SW480 (cell line): ENCODE results near the gene SRRM2.

Experiments used
- DNase-seq: peaks from one replicate; pipeline ENCODE4 v3.0.0-alpha.2; 2016; ENCODE audit warnings: low spot score

Gene SRRM2

DNA sequence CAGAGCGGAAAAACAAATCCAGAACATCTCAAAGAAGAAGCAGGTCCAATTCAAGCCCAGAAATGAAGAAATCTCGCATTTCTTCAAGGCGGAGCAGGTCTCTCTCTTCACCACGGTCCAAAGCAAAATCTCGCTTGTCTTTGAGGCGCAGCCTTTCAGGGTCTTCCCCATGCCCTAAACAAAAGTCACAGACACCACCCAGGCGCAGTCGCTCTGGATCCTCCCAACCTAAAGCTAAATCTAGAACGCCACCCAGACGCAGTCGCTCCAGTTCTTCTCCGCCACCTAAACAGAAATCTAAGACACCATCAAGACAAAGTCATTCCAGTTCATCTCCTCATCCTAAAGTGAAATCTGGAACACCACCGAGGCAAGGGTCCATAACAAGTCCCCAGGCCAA lies 10.3 kb downstream of the SRRM2 start:
- DNase-seq: no peak

DNA sequence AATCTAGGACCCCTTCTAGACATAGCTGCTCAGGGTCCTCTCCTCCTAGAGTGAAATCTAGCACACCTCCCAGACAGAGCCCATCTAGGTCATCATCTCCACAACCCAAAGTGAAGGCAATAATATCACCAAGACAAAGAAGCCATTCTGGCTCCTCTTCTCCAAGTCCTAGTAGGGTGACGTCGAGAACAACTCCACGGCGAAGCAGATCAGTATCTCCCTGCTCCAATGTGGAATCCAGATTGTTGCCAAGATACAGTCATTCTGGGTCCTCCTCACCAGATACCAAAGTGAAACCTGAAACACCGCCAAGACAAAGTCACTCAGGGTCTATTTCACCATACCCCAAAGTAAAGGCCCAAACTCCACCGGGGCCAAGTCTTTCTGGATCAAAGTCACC lies 10.7 kb downstream of the SRRM2 start:
- no peak for DNase-seq

DNA sequence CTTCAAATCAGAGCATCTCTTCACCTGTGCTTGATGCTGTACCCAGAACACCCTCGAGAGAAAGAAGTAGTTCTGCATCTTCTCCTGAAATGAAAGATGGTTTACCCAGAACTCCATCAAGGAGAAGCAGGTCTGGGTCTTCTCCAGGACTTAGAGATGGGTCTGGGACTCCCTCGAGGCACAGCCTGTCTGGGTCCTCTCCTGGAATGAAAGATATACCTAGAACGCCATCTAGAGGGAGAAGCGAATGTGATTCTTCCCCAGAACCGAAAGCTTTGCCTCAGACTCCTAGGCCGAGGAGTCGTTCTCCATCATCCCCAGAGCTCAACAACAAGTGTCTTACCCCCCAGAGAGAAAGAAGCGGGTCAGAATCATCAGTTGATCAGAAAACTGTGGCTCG lies 12.3 kb downstream of the SRRM2 start:
- DNase-seq: no peak

DNA sequence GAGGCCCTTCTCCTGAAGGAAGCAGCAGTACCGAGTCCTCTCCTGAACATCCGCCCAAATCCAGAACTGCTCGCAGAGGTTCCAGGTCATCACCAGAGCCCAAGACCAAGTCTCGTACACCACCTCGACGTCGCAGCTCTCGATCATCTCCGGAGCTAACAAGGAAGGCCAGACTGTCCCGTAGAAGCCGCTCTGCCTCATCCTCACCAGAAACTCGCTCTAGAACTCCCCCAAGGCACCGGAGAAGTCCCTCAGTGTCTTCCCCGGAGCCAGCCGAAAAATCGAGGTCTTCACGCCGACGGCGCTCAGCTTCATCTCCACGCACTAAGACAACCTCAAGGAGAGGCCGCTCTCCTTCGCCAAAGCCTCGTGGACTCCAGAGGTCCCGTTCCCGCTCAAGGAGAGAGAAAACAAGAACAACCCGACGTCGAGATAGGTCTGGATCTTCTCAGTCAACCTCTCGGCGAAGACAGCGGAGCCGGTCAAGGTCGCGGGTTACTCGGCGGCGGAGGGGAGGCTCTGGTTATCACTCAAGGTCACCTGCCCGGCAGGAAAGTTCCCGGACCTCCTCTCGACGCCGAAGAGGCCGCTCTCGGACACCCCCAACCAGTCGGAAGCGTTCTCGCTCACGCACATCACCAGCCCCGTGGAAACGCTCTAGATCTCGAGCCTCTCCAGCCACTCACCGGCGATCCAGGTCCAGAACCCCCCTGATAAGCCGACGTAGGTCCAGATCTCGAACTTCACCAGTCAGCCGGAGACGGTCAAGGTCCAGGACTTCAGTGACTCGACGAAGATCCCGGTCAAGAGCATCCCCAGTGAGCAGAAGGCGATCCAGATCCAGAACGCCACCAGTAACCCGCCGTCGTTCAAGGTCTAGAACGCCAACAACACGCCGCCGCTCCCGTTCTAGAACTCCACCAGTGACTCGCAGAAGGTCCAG lies 13.3 kb downstream of the SRRM2 start:
- DNase-seq: no peak

DNA sequence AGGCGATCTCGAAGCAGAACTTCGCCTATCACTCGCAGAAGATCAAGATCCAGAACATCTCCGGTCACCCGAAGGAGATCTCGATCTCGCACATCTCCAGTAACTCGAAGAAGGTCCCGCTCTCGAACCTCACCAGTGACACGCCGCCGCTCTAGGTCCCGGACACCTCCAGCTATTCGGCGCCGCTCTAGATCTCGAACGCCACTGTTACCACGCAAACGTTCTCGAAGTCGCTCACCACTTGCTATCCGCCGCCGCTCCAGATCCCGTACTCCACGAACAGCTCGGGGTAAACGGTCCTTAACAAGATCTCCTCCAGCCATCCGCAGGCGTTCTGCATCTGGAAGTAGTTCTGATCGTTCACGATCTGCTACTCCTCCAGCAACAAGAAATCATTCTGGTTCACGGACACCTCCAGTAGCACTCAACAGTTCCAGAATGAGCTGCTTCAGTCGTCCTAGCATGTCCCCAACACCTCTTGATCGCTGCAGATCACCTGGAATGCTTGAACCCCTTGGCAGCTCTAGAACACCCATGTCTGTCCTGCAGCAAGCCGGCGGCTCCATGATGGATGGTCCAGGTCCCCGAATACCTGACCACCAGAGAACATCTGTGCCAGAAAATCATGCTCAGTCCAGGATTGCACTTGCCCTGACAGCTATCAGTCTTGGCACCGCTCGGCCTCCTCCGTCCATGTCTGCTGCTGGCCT lies 14.1 kb downstream of the SRRM2 start:
- no peak for DNase-seq

DNA sequence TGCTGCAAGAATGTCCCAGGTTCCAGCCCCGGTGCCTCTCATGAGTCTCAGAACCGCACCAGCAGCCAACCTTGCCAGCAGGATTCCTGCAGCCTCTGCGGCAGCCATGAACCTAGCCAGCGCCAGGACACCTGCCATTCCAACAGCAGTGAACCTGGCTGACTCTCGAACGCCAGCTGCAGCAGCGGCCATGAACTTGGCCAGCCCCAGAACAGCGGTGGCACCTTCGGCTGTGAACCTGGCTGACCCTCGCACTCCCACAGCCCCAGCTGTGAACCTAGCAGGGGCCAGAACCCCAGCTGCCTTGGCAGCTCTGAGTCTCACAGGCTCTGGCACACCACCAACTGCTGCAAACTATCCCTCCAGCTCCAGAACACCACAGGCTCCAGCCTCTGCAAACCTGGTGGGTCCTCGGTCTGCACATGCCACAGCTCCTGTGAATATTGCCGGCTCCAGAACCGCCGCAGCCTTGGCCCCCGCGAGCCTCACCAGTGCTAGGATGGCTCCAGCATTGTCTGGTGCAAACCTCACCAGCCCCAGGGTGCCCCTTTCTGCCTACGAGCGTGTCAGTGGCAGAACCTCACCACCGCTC lies 14.8 kb downstream of the SRRM2 start:
- DNase-seq: no peak

DNA sequence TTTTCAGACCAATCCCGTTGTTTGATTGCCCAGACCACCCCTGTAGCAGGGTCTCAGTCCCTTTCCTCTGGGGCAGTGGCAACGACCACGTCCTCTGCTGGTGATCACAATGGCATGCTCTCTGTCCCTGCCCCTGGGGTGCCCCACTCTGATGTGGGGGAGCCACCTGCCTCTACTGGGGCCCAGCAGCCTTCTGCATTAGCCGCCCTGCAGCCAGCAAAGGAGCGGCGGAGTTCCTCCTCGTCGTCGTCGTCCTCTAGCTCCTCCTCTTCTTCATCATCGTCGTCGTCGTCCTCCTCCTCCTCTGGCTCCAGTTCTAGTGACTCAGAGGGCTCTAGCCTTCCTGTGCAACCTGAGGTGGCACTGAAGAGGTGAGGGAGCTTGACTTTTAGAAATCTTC lies 15.5 kb downstream of the SRRM2 start:
- DNase-seq: no peak

DNA sequence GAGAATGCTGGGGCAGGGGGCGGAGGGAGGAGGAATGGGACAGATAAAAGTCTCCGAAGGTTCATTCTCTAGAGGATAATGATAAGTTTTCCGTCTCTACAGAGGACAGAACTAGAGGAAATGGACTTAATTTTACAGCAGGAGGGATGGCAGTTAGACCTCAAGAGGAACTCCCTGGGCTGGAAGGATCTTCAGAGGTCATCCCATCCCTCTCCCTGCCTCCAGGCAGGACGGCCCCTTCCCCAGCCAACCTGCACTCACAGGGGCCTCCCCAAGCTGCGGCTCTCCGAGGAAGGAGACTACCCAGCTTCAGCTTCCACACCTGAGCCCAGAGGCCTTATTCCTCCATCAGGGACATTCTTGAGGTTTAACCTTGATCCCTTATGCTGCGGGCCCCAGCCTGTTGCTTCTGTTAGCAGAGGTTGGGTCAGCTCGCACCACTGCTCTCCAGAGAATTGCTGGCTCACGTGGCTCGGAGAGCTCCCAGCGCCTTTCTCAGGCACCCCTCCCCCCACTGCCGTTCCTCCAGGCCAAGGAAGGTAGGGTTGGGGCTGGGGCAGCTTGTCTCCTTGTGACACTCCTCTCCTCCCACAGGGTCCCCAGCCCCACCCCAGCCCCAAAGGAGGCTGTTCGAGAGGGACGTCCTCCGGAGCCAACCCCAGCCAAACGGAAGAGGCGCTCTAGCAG lies 16.1 kb downstream of the SRRM2 start:
- DNase-seq: no peak

DNA sequence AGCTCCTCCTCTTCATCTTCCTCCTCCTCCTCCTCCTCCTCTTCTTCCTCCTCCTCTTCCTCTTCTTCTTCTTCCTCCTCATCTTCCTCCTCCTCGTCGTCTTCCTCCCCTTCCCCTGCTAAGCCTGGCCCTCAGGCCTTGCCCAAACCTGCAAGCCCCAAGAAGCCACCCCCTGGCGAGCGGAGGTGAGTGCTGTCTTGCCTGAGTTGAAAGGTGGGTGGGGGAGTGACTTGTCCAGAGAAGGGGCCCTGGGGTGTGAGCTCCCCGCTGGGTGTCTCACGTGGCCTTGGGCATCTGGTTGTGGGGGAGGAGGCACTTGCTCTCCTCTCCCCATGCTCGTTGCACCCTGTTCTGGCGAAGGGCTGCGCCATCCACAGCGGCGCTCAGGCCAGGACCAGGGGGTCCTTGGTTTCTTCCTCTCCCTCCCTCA lies 16.7 kb downstream of the SRRM2 start:
- no peak for DNase-seq

DNA sequence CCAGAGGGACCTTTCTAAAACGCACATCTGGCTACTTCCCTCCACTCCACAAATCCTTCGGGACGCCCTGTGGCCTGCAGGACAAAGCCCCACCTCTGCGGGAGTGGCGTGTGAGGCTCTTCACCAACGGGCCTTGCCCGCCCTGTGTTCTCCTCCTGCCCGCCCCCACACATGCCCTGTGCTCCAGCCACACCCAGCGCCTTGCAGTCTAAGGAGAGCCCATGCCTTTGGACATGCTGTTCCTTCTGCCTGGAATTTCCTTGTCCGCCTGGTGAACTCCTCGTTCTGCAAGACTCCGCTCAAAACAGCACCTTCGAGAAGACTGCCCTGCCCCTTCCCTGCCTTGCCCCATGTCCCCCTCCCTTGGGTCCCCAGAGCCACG lies 17.2 kb downstream of the SRRM2 start:
- DNase-seq: no peak

DNA sequence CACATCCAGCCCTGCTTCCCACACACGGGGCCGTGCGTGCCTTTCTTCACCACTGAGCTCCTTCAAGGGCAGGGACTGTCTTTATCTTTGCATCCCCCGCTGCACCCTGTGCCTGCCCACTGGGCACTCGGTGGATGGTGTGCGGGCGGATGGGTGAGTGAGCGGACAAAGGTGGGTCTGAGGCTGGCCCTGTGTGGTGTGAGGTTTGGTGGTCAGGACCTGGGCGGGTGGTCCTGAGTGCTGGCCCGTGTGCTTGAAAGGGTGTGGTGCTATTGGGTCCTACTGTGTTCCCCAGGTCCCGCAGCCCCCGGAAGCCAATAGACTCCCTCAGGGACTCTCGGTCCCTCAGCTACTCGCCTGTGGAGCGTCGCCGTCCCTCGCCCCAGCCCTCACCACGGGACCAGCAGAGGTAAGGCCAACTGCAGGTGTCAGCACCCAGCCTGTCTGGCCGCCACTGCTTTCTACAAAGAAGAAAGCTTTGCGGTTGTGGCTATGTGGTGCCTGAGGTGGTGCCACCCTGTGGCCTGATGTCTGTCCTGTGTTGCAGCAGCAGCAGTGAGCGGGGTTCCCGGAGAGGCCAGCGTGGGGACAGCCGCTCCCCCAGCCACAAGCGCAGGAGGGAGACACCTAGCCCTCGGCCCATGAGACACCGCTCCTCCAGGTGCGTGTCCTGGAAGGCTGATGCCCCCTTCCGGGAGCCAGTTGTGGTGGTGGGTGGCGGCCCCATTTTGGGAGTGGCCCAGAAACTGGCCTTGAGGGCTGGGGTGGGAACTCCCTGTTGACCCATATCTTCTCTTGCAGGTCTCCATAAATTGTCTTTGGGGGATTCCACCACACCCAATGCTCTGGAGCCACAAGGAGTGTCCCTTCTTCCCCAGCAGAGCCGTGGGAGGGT lies 17.9 kb downstream of the SRRM2 start:
- DNase-seq: peak; percentile 55

DNA sequence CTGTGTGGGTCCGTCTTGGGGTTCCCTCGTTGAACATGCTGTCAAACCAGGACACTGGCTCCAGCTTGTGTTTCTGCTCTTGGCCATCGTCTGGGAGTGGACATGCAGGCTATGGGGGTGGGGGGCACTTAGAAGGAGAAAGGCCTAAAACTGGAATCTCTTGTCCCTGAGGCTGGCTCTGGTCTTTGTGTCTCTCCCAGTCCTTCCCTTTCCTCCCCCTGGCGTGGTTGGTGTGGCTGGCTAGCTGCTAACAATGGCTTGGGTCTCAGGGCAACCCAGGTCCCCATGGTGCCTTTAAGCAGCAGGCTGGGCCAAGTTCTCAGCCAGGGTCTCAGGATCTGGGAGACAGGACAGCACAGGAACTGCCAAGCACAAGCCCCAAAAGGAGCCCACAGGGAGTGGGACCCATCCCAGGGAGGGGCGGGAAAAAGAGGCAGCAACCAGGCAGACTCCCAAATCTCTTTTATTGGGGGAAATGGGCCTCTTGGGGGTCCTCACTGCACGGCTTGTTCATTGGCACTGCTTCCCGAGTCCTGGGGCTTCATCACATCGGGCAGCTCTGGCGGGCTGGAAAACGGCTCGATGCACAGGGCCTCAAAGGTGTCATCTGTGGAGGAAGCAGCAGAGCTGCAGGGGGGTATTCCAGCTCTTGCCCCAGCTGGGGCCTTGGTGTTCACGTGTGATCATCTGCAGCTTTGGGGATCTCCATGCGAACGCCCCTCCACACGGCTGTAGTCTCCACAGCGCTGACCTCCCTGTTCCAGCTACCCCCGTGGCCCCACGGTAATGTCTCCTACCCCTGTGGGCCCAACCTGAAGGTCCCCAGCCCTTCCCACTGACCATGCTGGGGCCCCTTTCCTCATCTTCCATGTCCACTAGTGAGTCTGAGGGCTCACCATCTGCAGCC lies 19.3 kb downstream of the SRRM2 start:
- DNase-seq: no peak

DNA sequence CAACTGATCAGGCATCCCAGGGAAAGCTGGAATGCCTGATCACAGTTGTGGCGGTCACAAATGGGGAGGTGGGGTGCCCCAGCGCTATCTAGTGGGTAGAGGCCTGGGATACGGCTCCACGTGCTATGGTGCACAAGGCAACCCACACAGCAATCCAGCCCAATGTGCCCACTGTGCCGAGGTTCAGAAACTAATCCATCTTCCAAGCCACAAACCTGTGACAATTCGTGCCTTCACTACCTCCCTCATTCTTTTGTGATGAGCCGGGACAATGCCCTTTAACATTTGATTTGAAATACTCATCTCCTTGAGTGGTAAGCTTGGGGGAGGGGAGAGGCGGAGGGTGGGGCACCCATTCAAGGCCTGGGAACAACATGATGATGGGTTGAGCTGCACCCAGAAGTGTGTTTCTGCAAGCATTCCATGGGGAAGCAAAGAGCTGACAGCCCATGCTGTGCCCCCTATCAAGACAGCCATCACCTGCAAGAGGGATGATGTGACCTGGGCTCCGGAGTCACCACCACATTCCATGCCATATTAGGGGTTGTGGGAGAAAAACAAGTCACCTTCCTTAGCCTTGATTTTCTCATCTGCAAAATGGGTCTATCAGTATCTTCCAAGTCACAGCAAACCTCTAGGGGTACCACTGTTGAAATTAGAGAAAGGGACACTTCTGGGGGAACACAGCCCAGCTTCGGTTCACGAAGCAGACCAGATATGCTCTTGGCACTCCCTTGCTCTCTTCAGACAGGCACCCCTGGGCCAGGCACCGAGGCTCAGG lies 20.9 kb downstream of the SRRM2 start:
- DNase-seq: no peak

DNA sequence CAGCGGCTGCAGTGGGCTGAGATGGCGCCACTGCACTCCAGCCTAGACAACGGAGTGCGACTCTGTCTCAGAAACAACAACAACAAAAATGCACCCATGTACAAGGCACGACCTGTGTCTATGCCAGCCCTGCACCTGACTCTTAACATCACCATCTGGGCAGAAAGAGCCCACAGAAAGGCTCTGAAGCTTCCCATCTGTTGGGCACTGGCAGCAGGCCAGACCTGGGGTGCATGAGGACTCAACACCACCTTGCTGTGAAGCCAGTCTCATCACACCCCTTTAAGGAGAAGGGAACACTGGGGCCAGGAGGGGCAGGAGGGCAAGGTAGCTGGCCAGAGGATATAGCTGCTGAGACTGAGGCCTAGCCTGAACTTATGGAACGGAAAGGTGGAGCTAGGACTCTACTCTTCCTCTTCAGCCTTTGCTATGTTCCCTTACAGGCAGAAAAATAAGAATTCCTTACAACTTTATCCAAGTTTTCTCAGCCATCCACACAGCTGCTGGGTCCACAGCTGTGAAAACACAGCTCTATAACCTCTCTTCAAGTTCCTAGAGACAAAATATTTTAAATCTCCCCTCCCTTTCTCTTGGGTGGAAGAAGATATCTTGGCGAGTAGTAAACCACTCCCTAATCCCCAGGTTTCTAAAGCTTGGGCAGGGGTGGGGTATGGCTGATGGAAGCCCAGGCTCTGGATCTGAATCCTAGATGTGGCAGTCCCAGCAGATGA lies 21.9 kb downstream of the SRRM2 start:
- no peak for DNase-seq

DNA sequence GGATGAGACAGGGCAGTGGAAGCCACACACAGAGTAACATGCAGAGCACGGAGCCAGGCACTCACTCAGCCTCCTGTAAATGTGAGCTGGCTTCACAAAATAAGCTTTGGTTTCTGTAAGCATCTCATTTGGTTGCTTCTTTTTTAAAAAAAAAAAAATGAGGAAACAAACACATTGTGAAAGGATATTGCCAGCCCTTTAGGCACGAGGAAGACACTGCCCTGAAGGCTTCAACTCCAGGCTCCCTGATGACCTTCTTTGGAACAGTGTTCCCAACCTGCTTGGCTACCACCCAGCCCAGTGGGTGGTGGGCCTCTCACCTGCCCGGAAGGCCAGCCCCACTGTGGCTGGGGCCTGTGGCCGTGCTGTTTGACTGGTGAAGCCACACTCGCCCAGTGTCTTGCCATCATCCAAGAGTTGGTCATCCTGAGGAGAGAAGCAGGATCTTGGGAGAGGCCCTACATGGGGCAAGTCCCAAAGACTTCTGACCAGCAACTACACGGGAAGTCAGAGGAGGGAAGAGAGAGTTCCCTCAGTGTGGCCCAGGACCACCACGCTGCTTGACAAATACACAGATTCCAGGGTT lies 22.8 kb downstream of the SRRM2 start:
- DNase-seq: no peak

DNA sequence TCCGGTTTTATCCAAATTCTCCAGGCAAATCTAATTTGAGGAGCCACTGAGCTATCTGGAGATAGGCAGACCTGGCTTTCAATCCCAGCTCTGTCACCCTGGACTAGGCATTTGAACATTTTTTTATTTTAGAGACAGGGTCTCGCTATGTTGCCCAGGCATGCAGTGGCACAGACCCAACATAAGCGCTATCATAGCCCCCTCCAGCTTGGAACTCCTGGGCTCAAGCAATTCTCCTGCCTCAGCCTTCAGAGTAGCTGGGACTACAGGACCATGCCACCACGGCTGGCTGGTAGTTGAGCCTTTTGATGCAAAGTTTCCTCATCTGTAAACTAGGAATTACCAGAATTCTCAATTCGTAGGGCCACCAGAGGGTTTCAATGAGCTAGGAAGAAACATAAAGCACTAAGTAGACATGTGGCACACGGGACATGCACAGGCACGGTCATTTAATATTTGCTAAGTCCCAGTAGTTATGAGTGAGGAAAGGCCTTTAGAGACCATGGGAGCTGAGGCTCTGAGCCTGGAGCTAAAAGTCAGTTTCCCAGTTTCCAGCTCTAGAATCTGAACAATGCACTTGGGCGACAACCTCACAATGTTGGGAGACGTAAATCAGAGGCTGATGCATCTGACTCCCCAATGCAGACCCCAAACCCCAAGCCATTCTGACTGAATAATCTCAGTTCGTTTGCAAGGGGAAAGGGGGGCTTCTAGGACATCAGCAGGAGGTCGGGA lies 23.5 kb downstream of the SRRM2 start:
- no peak for DNase-seq

DNA sequence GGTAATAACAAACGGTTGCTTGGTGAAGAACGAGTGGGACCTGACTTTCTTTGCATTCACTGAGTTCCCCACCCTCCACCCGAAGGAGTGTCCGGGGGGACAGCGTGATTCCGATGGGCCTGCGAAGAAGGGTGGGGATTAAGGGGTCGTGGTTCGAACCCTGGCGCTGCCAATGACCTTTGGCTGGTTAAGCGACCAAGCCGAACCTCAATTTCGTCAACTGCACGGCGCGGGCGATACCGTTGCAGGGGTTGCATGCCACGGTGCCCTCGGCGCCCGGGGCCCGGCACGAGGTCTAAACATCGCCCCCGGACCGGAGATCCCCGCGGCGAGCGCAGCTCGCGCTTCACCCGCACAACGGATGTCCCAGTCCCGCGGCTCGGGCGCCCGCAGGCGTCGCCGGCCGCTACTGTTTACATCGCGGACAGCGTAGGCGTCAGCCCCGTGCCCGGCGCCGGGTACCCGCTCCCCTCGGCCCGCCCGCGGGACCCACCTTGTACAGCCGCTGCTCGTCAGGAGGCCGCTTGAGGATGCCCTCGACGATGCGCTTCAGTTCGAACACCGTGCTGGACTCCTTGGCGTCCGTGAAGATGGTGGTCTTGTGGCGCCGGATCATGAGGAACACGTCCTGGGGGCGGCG lies 24.2 kb downstream of the SRRM2 start:
- no peak for DNase-seq
